CD4-positive, alpha-beta T cell treated with Interleukin-15 for 1 hour (primary cell): ENCODE data around the gene MDFIC.

Experiments used
- DNase-seq: peaks from one replicate; pipeline ENCODE4 v3.0.0-alpha.2; 2020

The MDFIC gene

GRCh38 chr7:115044224-115044623 is 122.3 kb downstream of the MDFIC start:
- DNase-seq: no peak

- DNase-seq: no peak
Observed at GRCh38 chr7:115047958-115048720, 126.2 kb downstream of the MDFIC start.

DNA sequence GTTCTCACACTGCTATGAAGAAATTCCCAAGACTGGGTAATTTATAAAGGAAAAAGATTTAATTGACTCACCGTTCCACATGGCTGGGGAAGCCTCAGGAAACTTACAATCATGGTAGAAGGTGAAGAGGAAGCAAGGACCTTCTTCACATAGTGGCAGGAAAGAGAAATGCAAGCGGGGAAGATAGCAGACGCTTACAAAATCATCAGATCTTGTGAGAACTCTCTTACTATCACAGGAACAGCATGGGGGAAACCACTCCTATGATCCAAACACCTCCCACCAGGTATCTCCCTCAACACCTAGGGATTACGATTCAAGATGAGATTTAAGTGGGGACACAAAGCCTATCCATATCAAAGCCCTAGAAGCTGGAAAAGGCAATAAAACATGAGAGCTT is 130.8 kb downstream of the MDFIC start:
- DNase-seq: no peak

- DNase-seq: no peak
Observed at GRCh38 chr7:115054478-115055065, 132.7 kb downstream of the MDFIC start.

- peak; percentile 19 for DNase-seq
Observed at GRCh38 chr7:115056019-115056418, 134.1 kb downstream of the MDFIC start.

DNA sequence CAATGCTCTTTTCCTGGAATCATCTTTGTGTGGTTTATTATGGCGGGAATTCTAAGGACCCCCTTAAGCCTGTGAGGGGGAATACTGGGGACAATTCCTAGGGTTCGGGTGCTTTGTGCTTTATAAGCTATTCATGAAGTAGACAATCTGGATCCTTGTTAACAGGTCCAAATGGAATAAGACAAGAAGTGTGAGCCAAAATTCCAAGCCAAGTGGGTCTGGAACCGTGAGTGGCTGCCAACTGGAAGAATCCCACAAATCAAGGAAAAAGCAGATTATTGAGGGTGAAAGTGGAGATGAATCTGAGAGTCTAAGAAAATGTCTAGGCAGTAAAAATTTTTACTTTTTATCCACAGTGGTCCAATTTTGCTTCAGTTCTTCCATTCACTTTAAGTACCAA is 136.8 kb downstream of the MDFIC start:
- DNase-seq: no peak

- no peak for DNase-seq
Observed at GRCh38 chr7:115059321-115059720, 137.4 kb downstream of the MDFIC start.

DNA sequence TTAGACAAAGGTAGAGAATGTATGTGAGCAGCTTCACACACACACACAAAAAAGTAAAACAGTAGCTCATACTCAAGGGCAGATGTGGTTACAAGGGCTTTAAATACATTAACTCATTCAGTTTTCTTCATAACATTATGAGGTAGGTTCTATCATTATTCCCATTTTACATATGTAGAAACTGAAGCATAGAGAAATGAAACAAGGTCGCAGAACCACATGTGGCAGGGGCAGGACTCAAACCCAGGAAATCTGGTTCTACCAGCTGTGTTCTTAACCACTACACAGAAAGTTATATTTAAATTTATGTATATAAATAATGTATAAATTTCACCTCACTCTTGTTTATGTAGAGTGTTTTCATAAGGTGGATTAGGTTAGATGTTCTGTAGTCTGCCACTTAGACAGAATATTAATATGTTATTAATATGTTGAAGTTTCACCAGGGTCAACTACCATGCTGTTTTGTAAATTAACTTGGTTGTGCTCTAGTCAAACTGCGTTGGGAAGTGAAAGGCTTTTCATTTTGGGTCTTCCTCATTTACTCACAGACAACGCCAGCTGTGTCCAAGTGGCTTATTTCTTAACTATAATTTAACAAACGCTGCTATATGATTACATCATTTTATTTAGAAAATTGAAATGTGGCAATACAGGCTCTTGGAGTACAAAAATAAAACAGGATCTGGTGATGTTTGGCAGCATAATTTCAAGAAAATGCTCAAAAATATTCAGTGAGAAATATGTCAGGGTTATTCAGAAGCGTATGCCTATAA is 138.4 kb downstream of the MDFIC start:
- DNase-seq: no peak

DNA sequence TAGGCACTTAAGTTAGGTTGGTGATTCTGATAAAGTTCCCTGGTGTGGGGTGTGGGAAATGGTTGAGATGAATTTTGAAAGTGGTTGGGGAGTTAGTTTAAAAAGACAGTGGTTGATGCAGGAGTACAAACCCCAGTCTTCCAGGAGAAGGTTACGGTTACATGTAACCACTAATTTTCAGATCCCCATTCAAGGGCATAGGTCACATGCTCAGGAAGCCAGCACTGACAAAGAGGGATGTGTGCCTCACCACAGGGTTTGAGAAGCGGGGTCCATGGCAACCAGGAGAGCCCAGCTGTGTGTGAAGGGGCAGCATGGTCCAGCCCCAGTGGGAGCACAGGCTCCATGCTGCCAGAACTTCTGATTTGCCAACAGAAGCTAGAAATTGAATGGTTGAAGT is 144.2 kb downstream of the MDFIC start:
- no peak for DNase-seq

GRCh38 chr7:115066634-115067033 is 144.7 kb downstream of the MDFIC start:
- no peak for DNase-seq

DNA sequence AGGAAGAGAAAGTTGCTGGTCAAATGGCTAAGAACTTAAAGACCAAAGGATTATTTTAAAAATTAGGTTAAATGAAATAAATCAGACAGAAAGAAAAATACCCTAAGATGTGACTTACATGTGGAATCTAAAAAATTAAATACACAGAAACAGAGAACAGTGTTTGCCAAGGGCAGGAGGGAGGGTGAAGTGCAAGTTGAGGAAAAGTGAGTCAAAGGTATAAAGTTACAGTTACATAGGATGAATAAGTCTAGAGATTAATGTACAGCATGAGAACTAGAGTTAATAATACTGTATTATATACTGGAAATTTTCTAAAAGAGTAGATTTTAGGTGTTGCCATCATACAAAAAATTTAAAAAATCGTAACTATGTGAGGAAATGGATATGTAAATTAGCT is 146.3 kb downstream of the MDFIC start:
- no peak for DNase-seq
